ENCODE data around the gene KRAS. TPM values are rescaled to one million over a fixed set of nuclear protein-coding genes. Genes with fewer than 3 reads are reported as not detected.

KRAS gene
- total RNA-seq, 4 donors from 2014 or later: 29.0 to 37.0 (median 34.1) TPM

DNA sequence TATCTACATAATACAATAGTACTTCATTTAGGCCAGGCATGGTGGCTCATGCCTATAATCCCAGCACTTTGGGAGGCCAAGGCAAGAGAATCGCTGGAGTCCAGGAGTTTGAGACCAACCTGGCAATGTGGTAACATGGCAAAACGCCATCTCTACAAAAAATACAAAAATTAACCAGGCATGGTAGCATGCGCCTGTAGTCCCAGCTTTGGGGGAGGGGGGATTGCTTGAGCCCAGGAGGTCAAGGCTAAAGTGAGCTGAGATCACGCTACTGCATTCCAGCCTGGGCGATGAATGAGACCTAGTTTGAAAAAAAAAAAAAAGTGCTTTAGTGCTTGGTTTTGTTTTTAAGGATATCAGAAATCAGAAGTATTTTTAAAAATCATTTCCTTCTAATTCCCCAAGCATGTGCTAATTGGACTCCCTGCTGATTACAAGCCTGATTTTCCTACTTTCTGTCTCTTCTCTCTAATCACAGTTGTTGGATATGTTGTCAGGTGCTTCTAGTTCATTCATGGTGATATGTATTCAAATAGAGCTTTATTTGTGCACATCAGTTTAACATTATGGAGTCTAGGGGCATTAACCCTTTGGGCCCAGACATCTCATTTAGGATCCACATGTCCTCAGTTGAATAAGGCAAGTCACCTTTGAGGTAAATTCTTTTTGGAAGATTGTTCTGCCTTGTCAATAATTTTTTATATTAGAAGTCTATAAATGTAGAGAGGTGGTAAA is 7.0 kb upstream of the KRAS start:
- no peaks in the 10 kb centered on the region for H3K4me1 ChIP-seq
- no peaks in the 10 kb centered on the region for H3K9me3 ChIP-seq
- H3K36me3 ChIP-seq: no peaks in the 10 kb centered on the region
- no peak for DNase-seq (ENCODE audit: extremely low spot score)
- no peak overlapping the region for H3K27ac ChIP-seq (replicated peaks in 1 of 4)
- TF ChIP-seq POLR2A (IDR thresholded peaks at IDR 0.05; ENCODE audit: low read depth) (no peak), EP300 (IDR thresholded peaks at IDR 0.05) (no peak), POLR2AphosphoS5 (IDR thresholded peaks at IDR 0.05) (no peak)
- TF ChIP-seq, protein P1, sequence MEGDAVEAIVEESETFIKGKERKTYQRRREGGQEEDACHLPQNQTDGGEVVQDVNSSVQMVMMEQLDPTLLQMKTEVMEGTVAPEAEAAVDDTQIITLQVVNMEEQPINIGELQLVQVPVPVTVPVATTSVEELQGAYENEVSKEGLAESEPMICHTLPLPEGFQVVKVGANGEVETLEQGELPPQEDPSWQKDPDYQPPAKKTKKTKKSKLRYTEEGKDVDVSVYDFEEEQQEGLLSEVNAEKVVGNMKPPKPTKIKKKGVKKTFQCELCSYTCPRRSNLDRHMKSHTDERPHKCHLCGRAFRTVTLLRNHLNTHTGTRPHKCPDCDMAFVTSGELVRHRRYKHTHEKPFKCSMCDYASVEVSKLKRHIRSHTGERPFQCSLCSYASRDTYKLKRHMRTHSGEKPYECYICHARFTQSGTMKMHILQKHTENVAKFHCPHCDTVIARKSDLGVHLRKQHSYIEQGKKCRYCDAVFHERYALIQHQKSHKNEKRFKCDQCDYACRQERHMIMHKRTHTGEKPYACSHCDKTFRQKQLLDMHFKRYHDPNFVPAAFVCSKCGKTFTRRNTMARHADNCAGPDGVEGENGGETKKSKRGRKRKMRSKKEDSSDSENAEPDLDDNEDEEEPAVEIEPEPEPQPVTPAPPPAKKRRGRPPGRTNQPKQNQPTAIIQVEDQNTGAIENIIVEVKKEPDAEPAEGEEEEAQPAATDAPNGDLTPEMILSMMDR (IDR thresholded peaks at IDR 0.05): no peak
- WGBS: 91% methylated on average over 5 of the region's 5 CpGs
- no peaks in the 10 kb centered on the region for H3K27me3 ChIP-seq
- intact Hi-C loops (cut with DNase I): no loop called here
- H3K4me3 ChIP-seq: no peak overlapping the region

DNA sequence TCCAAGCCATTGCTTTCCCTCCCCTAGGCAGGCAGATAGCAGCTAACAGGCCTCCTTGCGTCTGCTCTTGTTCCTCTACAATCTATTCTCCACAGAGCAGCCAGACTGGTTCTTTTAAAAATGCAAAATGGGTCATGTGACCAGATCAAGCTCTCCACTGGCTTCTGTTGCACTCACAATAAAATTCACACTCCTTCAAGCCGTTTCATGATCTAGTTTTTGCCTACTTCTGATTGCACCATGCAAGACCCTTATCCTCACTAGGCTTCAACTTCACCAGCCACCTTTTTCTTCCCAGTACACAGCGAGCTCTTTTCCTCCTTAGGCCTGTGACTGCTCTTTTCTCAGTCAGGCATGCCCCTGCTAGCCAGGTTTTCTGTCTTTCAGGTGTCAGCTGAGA is 6.1 kb upstream of the KRAS start:
- no peak for DNase-seq (ENCODE audit: extremely low spot score)
- no peaks in the 10 kb centered on the region for H3K36me3 ChIP-seq
- no peaks in the 10 kb centered on the region for H3K27me3 ChIP-seq
- H3K27ac ChIP-seq (replicated peaks in 1 of 4): no peak overlapping the region
- TF ChIP-seq EP300 (IDR thresholded peaks at IDR 0.05) (no peak), POLR2AphosphoS5 (IDR thresholded peaks at IDR 0.05) (no peak), POLR2A (IDR thresholded peaks at IDR 0.05; ENCODE audit: low read depth) (no peak)
- TF ChIP-seq, protein P1 (IDR thresholded peaks at IDR 0.05): no peak
- H3K9me3 ChIP-seq: no peaks in the 10 kb centered on the region
- 84% methylated on average over 3 of the region's 3 CpGs for WGBS
- intact Hi-C loops (cut with DNase I): no loop called here
- H3K4me1 ChIP-seq: peaks cover 0 to 3% (median 1%) of the 10 kb centered on the region in 4 donors
- H3K4me3 ChIP-seq: no peak overlapping the region

DNA sequence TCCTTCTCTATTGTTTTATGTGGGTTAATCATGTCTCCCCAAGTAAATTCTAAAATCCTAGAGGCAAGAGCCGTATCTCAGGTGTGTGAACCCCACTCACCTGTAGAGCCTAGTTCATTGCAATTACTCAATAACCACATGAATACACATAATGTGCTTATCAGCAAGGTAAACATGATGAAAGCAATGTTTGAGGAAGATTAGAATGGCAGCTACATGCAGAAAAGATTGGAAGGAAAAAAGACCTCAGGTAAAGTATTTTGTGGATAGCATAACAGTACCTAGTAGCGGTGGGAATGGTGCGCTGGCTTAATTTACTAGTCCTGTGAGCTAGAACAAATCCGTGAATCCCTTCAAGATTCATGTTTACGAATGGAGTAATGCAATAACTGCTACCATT is 5.3 kb upstream of the KRAS start:
- Histone ChIP-seq H3K27me3 (no peaks in the 10 kb centered on the region), H3K27ac (replicated peaks in 1 of 4) (no peak overlapping the region), H3K36me3 (no peaks in the 10 kb centered on the region), H3K9me3 (no peaks in the 10 kb centered on the region), H3K4me1 (peaks cover 0 to 9% (median 6%) of the 10 kb centered on the region in 4 donors), H3K4me3 (no peak overlapping the region)
- TF ChIP-seq EP300 (IDR thresholded peaks at IDR 0.05) (no peak), POLR2AphosphoS5 (IDR thresholded peaks at IDR 0.05) (no peak), POLR2A (IDR thresholded peaks at IDR 0.05; ENCODE audit: low read depth) (no peak)
- TF ChIP-seq, protein P1 (IDR thresholded peaks at IDR 0.05): no peak
- WGBS: 94% methylated on average over 5 of the region's 5 CpGs
- no peak for DNase-seq (ENCODE audit: extremely low spot score)
- intact Hi-C loops (cut with DNase I): no loop called here

DNA sequence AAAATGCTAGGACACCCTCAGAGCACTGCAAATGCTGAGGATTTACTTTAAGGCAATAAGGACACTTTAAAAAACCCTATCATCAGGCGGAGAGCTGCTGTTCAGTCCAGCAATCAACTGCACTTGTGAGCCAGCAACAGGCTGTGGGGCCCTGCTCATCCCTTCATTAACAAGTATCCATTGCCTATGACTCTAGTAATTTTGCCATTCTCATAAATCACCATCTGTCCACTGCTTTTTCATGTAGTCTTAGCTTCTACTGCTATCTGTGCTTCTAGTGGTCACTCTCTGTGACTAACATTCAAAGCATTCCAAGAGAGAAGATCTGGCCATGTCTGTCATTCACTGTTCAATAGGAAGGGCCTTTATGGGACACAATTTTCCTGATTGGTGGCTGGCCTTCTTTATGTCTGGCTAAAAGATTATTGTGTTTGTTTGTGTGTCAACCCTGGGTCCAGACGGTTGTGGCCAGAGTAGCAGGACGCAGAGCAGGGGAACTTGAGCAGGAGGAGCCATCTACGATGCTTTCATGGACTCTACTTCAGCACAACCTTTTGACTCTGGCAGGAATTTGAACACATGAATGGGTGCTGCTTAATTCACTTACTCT is 3.6 kb upstream of the KRAS start:
- H3K36me3 ChIP-seq: no peaks in the 10 kb centered on the region
- H3K4me3 ChIP-seq: no peak overlapping the region
- intact Hi-C loops (cut with DNase I): loop anchor here (5.0 kb wide), 1 partner anchor 78 kb away; no protein-coding TSS in a partner anchor
- H3K27ac ChIP-seq (replicated peaks in 1 of 4): no peak overlapping the region
- H3K27me3 ChIP-seq: no peaks in the 10 kb centered on the region
- TF ChIP-seq POLR2A (IDR thresholded peaks at IDR 0.05; ENCODE audit: low read depth) (no peak), POLR2AphosphoS5 (IDR thresholded peaks at IDR 0.05) (no peak), EP300 (IDR thresholded peaks at IDR 0.05) (no peak)
- TF ChIP-seq, protein P1 (IDR thresholded peaks at IDR 0.05): no peak
- DNase-seq (ENCODE audit: extremely low spot score): no peak
- peaks cover 4 to 15% (median 8%) of the 10 kb centered on the region in 4 donors for H3K4me1 ChIP-seq
- no peaks in the 10 kb centered on the region for H3K9me3 ChIP-seq
- WGBS: 88% methylated on average over 4 of the region's 4 CpGs
